Left ventricle myocardium inferior (tissue), 1 donor: ENCODE results near the gene SLC22A23. TPM values are rescaled to one million over a fixed set of nuclear protein-coding genes. Genes with fewer than 3 reads are reported as not detected.

Experiments used
- DNase-seq: peaks from one replicate; pipeline ENCODE4 v3.0.0-alpha.2; 2020
- H3K27ac ChIP-seq: fragments of 200-600 bp; replicated peaks from 2 replicates; pipeline ENCODE4 v1.8.0; 2021
- H3K27me3 ChIP-seq: fragments of 200-600 bp; 2 replicates; pipeline ENCODE4 v1.8.0; 2021; ENCODE audit warnings: low read depth
- H3K36me3 ChIP-seq: fragments of 200-600 bp; 2 replicates; pipeline ENCODE4 v1.8.0; 2021
- H3K4me1 ChIP-seq: fragments of 200-600 bp; 2 replicates; pipeline ENCODE4 v1.8.0; 2021
- H3K4me3 ChIP-seq: fragments of 200-600 bp; 2 replicates; pipeline ENCODE4 v1.8.0; 2021; ENCODE audit warnings: mild to moderate bottlenecking, moderate library complexity
- H3K9me3 ChIP-seq: fragments of 200-600 bp; replicated peaks from 2 replicates; pipeline ENCODE4 v1.8.0; 2021
- intact Hi-C: fragments of 100-400 bp; cut with micrococcal nuclease; formaldehyde crosslinking; loops from one replicate; pipeline ENCODE4 v1.11.0; 2022
- total RNA-seq: library from RNA; stranded (reverse); fragmentation: NEBNext Ultra II Directional; extraction: Animal tissue kit (Norgen Biotek cat#: 25700); gene quantifications from one replicate; pipeline ENCODE4 v1.2.1, GENCODE V29; 2021
- TF ChIP-seq, protein P1 (sequence below): fragments of 200-600 bp; IDR thresholded peaks from 2 replicates; pipeline ENCODE4 v1.8.0; 2021; ENCODE audit warnings: antibody characterized with exemption, mild to moderate bottlenecking, borderline replicate concordance
- donor health status: DM: no; HTN: yes; CAD: no; lungs with severe emphysema.

The SLC22A23 gene
- total RNA-seq, 1 donor from 2014 or later = 7.0 TPM

DNA sequence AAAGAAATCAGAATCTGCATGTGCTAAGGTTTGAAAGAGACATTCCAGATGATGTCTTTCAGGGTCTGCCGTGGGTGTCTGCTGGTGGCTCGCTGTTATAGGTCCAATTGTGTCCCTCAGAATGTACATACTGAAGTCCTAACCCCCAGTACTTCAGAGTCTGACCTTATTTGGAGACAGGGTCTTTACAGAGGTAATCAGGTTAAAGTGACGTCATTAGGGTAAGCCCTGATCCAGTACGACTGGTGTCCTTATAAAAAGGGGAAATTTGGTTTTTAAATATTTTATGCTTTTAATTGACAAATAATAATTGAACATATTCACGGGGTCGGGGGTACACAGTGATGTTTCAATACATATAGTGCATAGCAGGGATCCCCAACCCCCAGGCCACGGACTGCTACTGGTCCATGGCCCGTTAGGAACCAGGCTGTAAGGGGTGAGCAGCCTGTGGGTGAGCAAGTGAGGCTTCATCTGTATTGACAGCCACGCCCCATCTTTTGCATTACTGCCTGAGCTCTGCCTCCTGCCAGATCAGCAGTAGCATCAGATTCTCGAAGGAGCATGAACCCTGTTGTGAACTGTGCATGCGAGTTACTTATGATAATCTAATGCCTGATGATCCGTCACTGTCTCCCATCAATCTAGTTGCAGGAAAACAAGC, 33.2 kb upstream of the SLC22A23 start:
- peaks cover 6% of the 10 kb centered on the region for H3K4me1 ChIP-seq
- TF ChIP-seq, protein P1, sequence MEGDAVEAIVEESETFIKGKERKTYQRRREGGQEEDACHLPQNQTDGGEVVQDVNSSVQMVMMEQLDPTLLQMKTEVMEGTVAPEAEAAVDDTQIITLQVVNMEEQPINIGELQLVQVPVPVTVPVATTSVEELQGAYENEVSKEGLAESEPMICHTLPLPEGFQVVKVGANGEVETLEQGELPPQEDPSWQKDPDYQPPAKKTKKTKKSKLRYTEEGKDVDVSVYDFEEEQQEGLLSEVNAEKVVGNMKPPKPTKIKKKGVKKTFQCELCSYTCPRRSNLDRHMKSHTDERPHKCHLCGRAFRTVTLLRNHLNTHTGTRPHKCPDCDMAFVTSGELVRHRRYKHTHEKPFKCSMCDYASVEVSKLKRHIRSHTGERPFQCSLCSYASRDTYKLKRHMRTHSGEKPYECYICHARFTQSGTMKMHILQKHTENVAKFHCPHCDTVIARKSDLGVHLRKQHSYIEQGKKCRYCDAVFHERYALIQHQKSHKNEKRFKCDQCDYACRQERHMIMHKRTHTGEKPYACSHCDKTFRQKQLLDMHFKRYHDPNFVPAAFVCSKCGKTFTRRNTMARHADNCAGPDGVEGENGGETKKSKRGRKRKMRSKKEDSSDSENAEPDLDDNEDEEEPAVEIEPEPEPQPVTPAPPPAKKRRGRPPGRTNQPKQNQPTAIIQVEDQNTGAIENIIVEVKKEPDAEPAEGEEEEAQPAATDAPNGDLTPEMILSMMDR = no peak
- DNase-seq = no peak
- H3K4me3 ChIP-seq = no peak overlapping the region
- peaks cover 57% of the 10 kb centered on the region for H3K27me3 ChIP-seq
- intact Hi-C loops = no loop called here
- H3K27ac ChIP-seq = peak overlapping the region; percentile 43
- peaks cover under 1% of the 10 kb centered on the region for H3K9me3 ChIP-seq
- H3K36me3 ChIP-seq = no peaks in the 10 kb centered on the region

DNA sequence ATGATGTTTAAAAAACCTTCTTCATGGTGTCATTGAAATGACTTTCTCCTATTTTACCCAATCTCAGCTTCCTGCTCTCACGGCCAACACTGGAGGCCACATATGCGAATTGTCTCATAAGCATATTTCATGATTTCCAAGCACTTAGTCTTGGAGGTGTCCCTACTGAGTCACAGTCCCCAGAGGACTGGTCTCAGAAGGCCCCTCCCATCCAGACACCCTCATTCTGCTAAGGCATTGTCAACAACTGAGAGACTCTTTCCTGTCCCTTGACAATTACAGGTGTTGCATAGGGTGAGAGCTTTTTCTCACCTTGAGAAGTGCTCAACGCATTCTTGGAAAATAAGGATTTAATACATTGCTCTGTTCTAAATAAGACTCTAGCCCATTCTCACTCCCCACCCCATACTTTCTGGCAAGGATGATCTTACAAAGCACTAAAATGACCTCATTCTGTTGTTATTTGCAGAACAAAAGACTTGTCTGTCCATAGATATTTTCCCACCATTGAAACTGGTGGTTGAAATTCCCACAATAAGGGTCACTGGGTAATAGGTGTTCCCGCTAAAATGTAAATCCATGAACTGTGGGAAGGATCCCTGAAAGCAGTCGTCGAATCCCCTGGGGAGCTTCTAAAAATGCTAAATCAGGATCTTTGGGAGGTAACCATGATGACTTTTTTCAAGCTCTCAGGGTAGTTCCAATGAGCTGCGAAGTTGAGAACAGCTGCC, 32.3 kb upstream of the SLC22A23 start:
- Histone ChIP-seq H3K27me3 (peaks cover 63% of the 10 kb centered on the region), H3K9me3 (no peaks in the 10 kb centered on the region), H3K36me3 (no peaks in the 10 kb centered on the region), H3K4me1 (peaks cover 6% of the 10 kb centered on the region), H3K4me3 (no peak overlapping the region), H3K27ac (peak overlapping the region; percentile 43)
- intact Hi-C loops = no loop called here
- TF ChIP-seq, protein P1 = no peak
- DNase-seq = no peak

DNA sequence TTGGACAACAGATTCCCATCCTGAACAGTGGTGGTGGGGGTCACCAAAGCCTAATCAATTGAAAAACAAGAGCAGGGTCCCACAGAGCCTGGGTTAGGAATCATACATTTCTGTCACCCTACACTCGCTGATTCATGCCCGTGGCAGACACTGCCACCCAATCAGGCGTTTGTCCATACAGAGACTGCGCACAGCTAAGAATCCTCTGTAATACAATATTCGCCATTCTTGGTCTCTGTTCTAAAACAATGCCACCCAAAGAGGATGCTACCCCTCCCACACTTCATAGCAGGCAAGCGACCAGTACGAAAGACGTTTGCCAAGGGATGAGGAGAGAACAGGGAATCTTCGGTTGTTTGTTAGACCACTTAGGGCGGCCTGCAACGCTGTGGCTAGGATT, 28.1 kb upstream of the SLC22A23 start:
- no peak overlapping the region for H3K27ac ChIP-seq
- peaks cover 8% of the 10 kb centered on the region for H3K9me3 ChIP-seq
- no peak overlapping the region for H3K4me3 ChIP-seq
- peaks cover 71% of the 10 kb centered on the region for H3K27me3 ChIP-seq
- intact Hi-C loops = no loop called here
- peaks cover 4% of the 10 kb centered on the region for H3K4me1 ChIP-seq
- H3K36me3 ChIP-seq = no peaks in the 10 kb centered on the region
- TF ChIP-seq, protein P1 = no peak
- no peak for DNase-seq

DNA sequence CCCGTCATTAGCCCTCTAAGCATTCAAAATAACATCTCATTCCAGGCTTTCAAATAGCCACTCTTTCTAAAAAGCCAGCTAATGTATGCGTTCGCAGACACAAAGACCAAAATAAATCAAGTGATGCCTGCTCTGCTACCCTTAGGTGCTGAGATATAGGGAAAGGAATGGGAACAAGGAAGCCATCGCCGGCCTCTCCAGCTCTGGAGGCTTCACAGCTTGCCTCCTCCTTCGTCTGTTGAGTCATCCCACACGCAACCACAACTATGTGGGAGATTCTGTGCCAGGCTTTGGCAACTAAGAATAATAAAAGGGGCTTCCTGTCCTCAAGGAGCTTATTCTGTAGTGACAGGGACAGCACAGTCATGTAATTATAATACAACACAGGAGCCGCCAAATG, 27.3 kb upstream of the SLC22A23 start:
- Histone ChIP-seq H3K36me3 (no peaks in the 10 kb centered on the region), H3K9me3 (peaks cover 11% of the 10 kb centered on the region), H3K27me3 (peaks cover 70% of the 10 kb centered on the region), H3K4me3 (no peak overlapping the region), H3K27ac (no peak overlapping the region), H3K4me1 (no peaks in the 10 kb centered on the region)
- DNase-seq = no peak
- intact Hi-C loops = no loop called here
- TF ChIP-seq, protein P1 = no peak

DNA sequence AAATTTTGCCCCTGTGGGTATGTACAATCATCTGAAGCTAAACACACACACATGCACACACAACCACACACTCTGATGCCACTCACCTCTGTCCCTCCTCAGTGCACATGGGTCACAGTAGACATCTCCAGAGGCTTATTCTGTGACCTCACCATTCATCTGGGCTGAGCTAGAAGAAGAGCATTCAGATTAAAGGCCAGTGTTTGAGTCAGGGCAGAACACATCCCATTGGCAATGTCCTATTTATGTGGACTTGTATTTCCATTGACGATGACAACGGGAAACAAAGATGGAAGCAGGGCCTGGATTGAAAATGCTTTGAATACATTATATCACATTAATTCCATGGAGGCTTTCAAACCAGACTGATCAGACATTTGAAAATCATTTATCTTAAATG, 26.8 kb upstream of the SLC22A23 start:
- TF ChIP-seq, protein P1 = no peak
- Histone ChIP-seq H3K36me3 (no peaks in the 10 kb centered on the region), H3K4me1 (no peaks in the 10 kb centered on the region), H3K27ac (no peak overlapping the region), H3K27me3 (peaks cover 73% of the 10 kb centered on the region), H3K4me3 (no peak overlapping the region), H3K9me3 (peaks cover 11% of the 10 kb centered on the region)
- DNase-seq = no peak
- intact Hi-C loops = no loop called here
